Endometrial microvascular endothelial cells (primary cell): Measurements from ENCODE around the gene CDC42BPG. TPM values are rescaled to one million over a fixed set of nuclear protein-coding genes. Genes with fewer than 3 reads are reported as not detected.

Source experiments
- in situ Hi-C: cut with HindIII; loops from 2 replicates; pipeline ENCODE4 v1.10.0; 2017; ENCODE audit warnings: low sequenced_read_pairs, low pct_unique_long_range_greater_than_20kb; ENCODE audit errors: inconsistent ontology term
- total RNA-seq: library from RNA; depleted of rRNA; stranded (reverse); fragments of >200 nt; gene quantifications from one replicate; pipeline ENCODE4 v1.2.3, GENCODE V29; 2015; ENCODE audit errors: inconsistent ontology term

The CDC42BPG gene
- total RNA-seq, 1 donor from 2014 or later = 0.19 TPM

DNA sequence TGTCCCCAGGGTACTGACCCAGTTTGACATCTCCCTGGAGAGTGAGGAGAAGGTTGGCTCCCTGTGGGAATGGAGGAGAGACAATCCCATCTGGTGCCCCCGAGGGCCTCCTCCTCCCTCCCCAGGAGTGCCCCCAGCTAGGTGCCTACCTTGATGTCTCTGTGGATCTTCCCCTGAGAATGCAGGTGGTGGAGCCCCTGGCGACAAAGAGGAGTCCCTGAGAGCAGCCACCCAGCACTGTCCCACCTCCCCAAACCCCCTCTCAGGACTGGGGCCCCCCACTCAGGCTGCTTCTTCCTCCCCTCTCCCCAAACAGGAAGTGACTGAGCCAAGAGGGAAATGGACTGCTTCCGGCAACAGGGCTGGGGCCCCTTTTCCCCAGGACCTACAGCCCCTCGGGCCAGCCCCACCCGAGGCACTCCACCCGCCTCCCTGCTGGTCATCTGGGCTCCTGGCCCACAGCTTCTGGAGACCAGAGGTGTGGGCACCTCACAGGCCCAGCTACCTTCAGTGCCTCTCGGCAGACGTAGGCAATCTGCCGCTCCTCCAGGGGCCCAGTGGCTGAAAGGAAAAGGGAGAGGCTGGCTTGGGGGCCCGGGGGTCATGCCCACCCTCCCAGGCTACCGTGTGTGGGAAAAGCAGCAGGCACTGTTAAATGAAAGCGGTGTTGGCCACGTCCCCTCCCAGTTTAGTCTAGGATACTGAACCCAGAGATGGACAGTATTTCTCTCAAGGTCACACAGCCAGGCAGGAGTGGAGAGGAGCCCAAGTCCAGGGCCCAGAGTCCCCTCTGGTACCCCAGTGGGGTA lies 42.7 kb downstream of the CDC42BPG start:
- in situ Hi-C loops = no loop called here

DNA sequence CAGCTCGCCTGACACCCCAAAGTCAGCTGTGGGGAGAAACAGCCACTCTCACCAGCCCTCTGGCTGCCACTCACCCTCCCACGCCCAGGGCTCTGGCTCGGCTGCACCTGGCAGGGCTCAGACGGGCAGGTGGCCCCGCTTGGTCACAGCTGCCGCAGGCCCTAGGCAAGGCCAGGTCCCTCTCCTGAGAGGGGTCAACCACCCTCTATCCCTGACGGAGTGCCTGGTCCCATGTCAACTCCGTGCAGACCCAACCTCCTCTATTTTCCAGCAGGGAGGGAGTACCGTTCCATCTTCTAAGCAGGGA lies 43.3 kb downstream of the CDC42BPG start:
- in situ Hi-C loops = no loop called here

DNA sequence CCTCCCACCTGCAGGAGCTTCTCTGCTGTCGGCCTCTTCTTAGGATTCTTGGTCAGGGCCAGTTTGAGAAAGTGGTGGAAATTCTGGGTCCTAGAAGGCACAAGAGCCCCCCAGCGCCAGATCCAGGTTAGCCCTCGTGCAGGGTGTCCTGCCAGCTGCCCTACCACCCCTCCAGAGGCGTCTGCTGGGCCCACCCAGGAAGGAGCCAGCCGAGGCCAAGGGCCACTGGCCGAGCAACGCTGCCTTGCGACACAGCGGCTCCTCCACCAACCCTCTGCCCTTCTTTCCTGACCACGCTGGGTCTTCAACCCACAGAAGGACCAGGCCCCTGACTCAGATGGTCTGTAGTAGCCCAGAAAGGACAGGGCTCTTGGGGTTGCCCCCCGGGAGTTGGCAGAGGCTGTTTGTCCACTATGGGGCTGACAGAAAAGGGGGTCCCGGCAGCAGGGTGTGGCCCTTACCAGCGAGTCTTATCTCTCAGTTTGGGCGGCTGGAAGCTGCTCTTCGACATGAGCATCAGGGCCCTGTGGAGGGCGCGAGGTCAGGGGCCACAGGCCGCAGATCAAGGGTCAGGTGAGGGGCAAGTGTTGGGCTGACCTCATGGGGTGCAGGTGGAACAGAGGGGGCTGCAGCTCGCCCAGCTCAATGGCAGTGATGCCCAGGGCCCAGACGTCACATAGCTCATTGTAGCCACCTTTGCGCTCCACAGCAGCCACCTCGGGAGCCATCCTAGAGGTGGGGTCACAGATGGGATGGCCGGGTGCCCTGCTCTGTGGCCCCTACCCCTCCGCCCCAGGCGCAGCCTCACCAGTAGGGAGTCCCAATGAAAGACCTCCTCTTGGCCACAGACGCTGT lies 43.9 kb downstream of the CDC42BPG start:
- in situ Hi-C loops = no loop called here

DNA sequence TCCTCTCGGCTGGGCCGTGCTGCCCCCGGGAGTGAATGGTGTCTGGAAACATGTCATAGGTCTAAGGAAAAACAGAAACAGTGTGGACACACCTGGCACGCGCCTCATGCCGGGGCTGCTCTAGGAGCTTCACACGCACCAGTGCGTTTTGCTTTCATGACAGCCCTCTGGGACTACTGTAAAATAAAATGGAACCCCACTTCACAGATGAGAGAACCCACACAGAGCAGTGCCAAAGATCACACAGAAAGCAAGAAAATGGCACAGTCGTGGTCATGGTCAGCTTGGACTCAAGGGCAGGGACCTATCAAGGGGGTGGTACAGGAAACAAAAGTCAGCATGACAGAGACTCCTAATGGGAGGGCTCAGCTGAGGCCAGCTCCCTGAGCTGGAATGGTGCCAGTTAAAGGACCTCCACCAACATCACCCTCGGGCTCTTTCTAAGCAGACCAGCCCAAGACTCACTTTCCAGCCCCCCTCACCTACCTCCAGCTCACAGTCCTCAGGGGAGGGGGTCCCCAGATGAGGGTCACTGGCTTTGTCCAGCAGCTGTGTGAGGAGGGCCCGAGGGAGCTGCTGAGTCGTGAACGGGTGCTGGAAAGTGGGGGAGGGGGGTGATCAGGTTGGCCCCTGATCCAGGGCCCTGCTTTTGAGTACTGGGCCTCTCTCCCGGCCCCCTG lies 44.7 kb downstream of the CDC42BPG start:
- in situ Hi-C loops = no loop called here

DNA sequence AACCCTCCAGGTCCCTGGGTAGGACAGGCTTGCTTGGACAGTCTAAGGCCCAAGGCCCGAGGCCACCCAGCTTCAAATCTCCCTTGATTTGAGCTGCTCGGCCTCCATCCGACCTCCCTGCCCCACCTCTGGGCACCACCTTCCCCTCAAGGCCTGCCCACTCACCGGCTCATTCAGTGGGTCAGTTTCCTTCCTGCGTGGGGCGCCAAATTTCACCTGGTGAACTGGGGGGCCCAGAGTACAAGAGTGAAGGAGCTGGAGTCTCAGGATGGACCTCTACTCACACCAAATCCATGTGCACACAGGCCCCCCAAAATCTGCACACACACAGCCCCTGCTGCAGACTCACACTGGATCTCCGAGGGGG lies 45.2 kb downstream of the CDC42BPG start:
- in situ Hi-C loops = no loop called here

DNA sequence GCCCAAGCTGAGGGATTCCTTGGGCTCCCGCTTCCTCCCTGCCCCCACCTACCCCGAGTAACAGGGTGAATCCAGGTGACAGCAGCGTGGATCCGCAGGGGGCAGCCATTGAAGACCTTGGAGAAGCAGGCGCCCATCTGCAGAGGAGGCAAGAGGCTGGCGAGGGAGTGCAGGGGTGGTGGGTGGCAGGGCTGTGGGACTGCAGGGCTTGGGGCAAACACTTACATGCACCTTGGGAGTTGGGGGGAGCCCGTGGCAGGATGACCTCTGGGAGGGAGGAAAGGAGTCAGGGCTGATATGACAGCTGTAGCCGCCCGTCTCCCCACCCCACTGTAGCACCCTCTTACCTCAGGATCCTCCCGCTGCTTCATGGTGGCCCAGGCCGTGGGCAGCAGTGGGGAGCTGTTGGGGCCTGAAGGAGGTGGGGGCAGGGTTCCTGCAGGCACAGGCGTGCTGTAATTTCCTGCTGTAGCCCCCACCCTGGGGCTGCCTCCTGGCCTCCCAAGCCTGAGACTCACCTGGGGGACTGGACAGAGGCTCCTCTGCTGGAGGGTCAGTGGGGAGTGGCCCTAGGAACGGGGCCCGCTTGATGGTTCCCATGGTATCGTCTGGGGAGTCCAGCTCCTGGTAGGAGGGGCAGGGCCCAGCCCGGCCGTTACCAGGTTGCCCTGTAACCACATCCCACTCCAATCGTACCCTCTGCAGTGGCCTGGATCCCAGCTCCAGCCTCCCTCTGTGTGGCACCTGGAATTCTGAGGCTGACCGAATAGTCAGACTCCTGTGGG lies 47.5 kb downstream of the CDC42BPG start:
- in situ Hi-C loops = no loop called here

DNA sequence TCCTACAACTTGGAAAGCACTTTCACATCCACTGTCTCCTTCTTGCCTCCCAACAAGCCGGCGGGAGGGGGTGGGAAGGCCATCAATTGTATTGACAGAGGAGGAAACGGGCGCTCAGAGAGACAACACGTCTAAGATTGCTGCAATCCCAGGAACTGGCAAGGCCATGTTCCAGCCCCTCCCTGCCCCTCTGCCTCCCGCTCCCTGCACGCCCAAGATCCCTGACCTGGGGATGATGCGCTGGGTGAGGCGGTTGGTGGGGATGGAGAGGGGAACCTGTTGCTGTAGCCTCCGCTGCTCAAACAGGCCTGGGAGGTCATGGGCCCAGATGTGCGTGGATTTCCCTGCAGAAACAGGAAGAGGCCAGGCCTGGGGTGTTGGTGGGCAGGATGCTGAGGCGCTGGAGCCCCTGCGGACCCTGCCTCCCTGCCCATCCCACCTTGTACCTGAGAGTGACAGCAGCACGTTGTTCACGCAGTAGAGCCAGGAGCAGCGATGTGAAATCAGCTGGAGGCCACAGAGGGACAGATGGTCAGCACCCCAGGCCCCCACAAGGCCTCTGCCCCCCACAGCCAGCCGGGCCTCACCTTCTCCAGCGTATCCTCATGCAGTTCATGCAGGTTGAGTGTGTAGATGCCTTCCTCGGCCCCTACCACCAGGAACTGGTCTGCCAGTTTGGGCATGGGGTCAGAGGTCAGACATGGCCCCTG lies 48.3 kb downstream of the CDC42BPG start:
- in situ Hi-C loops = no loop called here

DNA sequence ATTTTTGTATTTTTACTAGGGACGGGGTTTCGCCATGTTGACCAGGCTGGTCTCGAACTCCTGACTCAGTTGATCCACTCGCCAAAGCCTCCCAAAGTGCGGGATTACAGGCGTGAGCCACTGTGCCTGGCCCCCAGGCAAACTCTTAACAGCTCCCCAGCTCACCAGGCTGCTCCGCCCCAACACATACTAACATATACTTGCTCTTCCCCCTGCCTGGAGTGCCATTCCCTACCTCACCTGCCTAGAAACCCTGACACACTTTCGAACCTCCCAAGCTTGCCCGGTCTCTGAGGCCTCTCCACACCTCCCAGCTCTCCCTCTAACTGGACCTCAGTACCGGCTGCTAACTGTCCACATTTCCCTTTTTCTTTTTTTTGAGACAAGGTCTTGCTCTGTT lies 49.9 kb downstream of the CDC42BPG start:
- in situ Hi-C loops = no loop called here

DNA sequence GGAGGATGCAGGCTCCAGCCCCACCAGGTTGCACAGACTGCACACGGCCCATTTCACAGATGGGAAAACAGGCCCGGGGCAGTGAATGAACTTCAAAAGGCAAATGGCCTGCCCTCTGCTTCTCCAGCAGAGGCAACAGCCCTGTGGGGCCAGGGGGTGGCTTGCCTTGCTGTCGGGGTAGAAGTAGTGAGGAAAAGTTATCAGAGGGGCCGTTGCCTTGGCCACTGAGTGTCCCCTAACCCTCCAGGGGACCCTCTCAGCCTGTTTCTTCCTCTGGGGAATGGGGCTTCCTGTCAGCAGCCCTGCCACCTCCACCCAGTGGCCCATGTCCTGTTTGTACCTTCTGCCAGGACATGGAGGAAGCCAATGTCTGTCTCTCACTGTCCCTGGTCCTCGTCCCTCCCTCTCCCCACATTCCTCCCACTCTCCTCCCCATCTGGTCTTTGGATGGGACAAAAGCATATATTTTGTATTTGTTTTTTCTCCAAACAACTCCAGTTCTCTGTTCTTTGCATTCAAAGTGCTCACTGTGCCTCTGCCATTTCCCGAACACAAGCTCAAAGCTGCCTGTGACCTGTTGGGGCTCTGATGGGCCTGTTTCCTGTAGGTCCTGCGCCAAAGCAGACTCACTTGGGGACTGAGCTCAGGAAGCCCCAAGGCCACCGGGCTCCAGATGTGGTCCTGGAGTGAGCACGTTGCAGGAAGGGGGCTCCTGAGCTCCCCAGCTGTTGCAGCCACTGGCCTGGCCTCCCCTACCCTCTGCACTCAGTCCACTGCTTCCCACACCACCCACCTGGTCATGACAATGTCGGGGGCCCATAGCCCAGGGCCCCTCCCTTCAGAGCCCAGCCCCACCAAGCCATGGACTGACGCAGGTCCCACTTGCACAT lies 50.9 kb downstream of the CDC42BPG start:
- in situ Hi-C loops = no loop called here

DNA sequence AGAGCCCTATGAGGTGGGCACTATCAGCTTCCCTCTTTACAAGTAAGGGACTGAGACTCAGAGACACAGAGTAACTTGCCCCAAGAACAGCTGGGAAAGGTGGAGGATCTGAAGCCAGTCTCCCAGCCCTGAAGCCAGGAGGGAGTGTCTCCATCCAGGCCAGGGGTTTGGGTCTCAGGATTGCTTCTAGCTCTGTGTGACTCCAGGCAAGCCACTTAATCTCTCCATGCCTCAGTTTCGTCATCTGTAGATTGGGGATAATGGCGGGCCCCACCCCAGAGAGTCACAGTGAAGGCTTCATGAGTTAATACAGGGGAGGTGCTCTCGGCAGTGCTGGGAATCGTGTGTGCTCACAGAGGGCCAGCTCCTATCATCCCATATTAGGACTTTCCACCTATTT lies 52.0 kb downstream of the CDC42BPG start:
- in situ Hi-C loops = no loop called here

DNA sequence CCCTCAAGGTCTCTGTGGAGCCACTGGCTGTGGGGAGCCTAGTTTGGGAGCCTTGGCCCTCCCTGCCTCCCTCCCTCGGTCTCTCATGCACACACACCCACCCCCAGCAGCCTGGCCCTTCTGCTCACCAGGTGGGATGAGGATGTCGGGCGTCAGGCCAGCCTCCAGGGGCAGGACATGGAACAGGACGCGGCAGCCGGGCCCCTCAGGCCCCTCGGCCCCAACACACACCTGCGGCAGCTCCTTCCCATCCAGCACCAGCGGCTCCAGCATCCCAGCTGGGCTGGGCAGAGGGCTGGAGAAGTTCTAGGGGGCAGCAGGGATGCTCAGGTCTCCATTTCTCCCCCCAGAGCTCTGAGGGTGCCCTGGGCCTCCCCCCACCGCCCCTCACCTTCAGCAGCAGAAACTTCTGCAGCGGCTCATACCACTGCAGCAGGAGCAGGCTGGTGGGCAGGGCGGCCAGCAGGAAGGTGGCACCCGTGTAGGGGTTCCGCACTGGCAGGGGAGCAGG lies 52.6 kb downstream of the CDC42BPG start:
- in situ Hi-C loops = no loop called here

DNA sequence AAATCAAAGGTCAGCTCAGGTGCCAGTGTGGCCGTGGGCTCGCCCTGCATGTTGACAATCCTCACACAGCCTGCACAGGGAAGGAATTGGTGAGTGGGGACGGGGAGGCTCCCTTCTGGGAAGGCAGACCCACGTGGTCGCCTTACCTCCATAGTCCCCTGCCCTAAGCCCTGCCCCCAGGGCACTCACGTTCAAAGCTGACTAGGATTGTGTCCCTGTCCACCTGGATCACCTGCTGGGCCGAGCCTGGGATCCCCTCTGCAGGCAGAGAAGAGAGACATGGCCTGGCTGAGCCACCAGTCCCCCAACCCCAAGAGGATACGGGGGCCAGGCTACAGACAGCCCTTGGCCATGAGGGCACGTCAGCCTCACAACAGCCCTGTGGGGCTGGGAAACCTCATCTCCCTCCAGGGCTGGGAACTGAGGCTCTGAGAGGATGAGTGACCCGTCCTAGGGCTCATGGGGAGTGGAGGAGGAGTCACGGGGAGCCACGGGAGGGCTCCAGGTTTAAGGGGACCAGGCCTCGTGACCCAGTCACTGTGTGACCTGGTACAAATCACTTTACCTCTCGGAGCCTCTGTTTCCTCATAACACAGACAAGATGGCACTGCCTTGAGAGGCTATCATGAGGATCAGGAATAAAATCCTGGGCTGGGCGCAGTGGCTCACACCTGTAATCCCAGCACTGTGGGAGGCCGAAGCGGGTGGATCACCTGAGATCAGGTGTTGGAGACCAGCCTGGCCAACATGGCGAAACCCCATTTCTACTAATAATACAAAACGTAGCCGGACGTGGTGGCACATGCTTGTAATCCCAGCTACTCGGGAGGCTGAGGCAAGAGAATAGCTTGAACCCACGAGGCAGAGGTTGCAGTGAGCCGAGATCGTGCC lies 54.0 kb downstream of the CDC42BPG start:
- in situ Hi-C loops = no loop called here

DNA sequence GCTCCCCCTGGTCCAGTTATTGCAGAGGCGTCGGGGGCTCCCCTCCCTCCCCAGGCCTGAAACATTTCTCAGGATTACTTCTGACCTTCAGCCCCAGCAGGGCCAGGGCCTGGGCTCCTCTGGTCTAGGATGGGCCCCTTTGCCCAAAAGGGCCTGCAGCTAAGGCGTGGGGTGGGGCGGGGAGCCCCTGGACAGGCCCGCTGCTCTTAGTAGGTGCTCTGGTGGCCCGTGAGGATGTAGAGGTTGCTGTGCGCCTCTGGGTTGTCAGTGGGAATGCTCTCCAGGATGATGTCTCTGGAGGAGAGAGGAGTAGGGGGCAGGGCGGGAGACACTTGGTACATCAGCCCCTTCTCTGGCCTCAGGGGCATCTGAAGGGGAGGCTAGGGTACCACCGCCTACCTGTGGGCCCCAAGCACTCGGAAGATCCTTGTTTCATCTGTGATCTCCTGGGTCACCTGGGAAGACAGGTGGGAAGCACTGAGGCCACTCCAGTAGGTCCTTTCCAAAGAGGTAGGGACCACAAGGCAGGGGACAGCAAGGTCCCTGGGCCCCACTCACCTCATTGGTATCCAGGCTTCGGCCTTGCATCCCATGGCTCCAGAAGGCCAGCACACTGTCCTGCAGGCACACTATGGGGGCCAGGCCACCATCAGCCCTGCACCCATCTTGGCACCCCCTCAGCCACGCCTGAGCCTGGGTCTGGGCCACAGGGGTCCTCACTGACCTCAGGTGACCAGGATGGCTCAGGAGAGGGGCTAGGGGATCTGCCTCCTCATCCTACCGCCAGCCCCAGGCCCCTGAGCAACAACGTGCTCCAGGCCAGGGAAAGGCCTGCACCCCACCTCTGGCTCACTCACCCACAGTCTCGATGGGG lies 54.9 kb downstream of the CDC42BPG start:
- in situ Hi-C loops = no loop called here

DNA sequence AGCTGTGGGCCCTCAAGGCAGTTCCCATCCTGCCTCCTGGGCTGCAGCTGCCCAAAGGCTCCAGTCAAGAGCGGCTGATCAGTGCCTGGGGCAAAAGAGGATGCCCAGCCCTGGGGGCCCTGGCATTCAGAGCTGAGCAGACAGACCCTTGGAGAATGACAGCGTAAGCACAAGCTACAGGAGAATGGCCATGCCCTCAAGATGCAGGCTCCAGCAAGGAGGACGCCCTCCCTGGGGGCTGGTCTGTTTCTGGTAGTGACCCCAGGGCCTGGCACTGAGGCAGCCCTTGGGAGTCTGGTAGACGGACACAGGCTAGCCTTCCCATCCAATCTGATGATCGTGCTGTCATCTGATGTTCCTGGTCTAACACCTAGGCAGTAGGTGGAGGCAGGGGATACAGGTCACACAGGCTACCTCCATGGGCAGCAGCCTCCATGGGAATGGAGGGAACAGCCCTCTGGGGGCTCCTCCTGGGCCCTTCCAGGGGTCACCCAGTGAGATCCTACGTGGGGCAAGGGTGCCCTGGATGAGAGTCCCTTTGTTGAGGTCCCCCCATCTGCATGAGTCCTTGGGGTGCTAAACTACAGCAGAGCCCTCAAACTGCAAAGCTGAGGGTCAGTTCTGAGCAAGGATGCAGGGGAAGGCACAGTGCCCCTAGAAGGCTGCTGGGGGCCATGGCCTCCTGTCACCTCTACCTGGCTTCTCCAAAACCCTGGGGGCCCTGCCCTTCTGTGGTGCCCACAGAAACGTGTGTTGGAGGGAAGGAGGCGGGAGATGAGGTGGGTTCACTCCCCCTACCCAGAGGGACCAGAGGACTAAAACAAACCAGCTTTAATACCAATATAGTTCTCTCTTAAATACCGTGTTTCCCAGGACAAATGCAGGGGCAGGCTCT lies 55.9 kb downstream of the CDC42BPG start:
- in situ Hi-C loops = no loop called here
